Heart right ventricle (tissue), 16 donors: ENCODE results near the gene MEN1. TPM values are rescaled to one million over a fixed set of nuclear protein-coding genes. Genes with fewer than 3 reads are reported as not detected.
A peak's percentile ranks its signal among the peaks of the same experiment; 100 is the strongest.

Experiments used
- ATAC-seq, 8 donors: fragments of 200-7000 bp; cut with Tn5 transposase; one replicate each; pipeline ENCODE4 v1.9.1; 2020; ENCODE audit warnings: mild to moderate bottlenecking in 8 of 8, moderate library complexity in 8 of 8, moderate number of reproducible peaks in 1 of 8
- DNase-seq, 2 donors: peaks; one replicate each; pipeline ENCODE4 v3.0.0-alpha.2; 2020
- H3K27ac ChIP-seq, 10 donors: fragments of 200-600 bp; sonication (generic) in 2 of 10; one replicate each; pipeline versions ENCODE4 v1.5.0 to v1.8.0; 2020 to 2022; ENCODE audit warnings: mild to moderate bottlenecking in 3 of 10
- H3K27me3 ChIP-seq, 7 donors: fragments of 200-600 bp; one replicate each; pipeline ENCODE4 v1.8.0; 2021 to 2022; ENCODE audit warnings: mild to moderate bottlenecking in 2 of 7
- H3K36me3 ChIP-seq, 9 donors: fragments of 200-600 bp; sonication (generic) in 1 of 9; one replicate each; pipeline versions ENCODE4 v1.5.0 to v1.8.0; 2020 to 2022; ENCODE audit warnings: mild to moderate bottlenecking in 2 of 9
- H3K4me1 ChIP-seq, 9 donors: fragments of 200-600 bp; sonication (generic) in 1 of 9; one replicate each; pipeline versions ENCODE4 v1.5.0 to v1.8.0; 2020 to 2022; ENCODE audit warnings: mild to moderate bottlenecking in 4 of 9
- H3K4me3 ChIP-seq, 10 donors: fragments of 200-600 bp; sonication (generic) in 2 of 10; one replicate each; pipeline versions ENCODE4 v1.5.0 to v1.8.0; 2020 to 2022; ENCODE audit warnings: mild to moderate bottlenecking in 7 of 10, moderate library complexity in 2 of 10
- H3K9me3 ChIP-seq, 11 donors: fragments of 200-600 bp in 10 of 11; sonication (generic) in 2 of 11; one replicate each; pipeline versions ENCODE4 v1.5.0 to v1.8.0; 2013 to 2022; ENCODE audit warnings: mild to moderate bottlenecking in 2 of 11, control low read depth in 1 of 11, moderate library complexity in 1 of 11
- WGBS, 2 donors: extraction: QIAGEN DNeasy Blood & Tissue Kit; methylation state at CpG; one replicate each; pipeline ENCODE4 v1.1.7; 2013; ENCODE audit warnings: inconsistent platforms in 1 of 2; 5-methylcytosine and 5-hydroxymethylcytosine counted together
- intact Hi-C, 10 donors: fragments of 100-400 bp; cut with DNase I; formaldehyde crosslinking; loops; one replicate each; pipeline versions ENCODE4 v1.11.1 to v1.14.2; 2022
- polyA plus RNA-seq, 2 donors: library from polyadenylated mRNA; stranded (reverse); fragments of 200-250 nt; gene quantifications; one replicate each; pipeline ENCODE4 v1.2.3, GENCODE V29; 2013
- total RNA-seq, 10 donors: library from RNA; stranded (reverse); fragmentation: NEBNext Ultra II Directional in 3 of 10; extraction: Animal tissue kit (Norgen Biotek cat#: 25700) in 3 of 10; gene quantifications; one replicate each; pipeline versions ENCODE4 v1.2.1 to v1.2.4, GENCODE V29; 2021 to 2023
- TF ChIP-seq, protein P1 (sequence below), 9 donors: fragments of 200-600 bp; sonication (generic) in 2 of 9; IDR thresholded peaks; one replicate each; pipeline versions ENCODE4 v1.5.0 to v1.8.0; 2021 to 2022; ENCODE audit warnings: antibody characterized with exemption in 9 of 9, mild to moderate bottlenecking in 5 of 9, moderate library complexity in 1 of 9
- donor health status: Arrhythmogenic right ventricular cardiomyopathy.
- donor health status: ischemic (EF 13 %, LVEDD 7.1; RV severe dilation, severe dysfunction).
- donor health status: healthy with polysubstance abuse.
- donor health status: DM: no; HTN: yes; CAD: no.
- donor health status: DM: no; HTN: no; CAD: no.
- donor health status: ischemic (EF 25% LVEDD 6.9; RV normal size, moderate dysfunction).
- donor health status: ischemic (EF 25% LVEDD 5.7; RV mildly dilated, moderate dysfunction).
- donor health status: healthy.
- donor health status: DM: yes; HTN: yes; CAD: no.
- donor health status: Ischemic cardiomyopathy.
- donor health status: ischemic (EF 35%, LVEDD 5.7; RV mildly dilated, moderate dysfunction).
- donor health status: nonischemic (EF 11% LVEDD 7.7; RV severe dilation, severe dysfunction).
- donor health status: DM: yes; HTN: yes; CAD: no.
- donor health status: PGD.
- donor health status: ischemic (EF 29% LVEDD 5.4; RV normal size, mild dysfunction).
- donor health status: nonischemic (EF 23%, LVEDD 6.1; RV moderate dilation, normal function).

Gene MEN1
- total and polyA plus RNA-seq, 12 donors = 5.8 to 12.5 (median 8.7) TPM

DNA sequence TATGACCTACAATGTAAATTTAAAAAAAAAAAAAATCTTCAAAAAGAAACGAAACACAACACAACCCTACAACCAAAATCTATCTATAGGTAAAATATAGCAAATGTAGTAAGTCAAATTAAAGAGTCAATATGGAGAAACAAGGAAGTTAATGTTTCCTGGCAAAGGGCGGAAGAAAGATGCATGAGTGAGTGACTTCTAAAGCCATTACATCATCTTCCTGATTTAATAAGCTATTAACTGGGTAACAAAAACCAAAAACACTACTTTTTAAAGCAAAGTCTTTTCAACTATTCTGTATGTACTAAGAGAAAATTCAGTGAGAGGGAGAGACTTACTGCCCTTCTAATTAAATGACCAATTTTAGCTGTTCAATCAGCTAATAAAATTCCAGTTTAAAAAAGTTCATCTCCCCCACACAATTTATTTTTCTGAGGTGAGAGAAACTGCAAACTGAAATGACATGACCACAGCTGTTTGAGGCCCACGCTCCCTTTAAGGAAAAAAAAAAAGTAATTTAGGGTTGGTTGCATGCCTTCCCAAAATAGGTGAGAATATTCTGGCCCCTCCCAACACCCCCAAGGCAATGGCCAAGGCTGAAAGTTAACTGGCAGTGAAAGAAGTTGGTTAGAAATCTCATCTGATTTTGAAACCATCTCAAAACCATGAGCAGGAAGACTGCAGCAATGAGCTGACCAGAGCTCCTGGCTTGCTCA lies 37.9 kb downstream of the MEN1 start:
- no peak for ATAC-seq

DNA sequence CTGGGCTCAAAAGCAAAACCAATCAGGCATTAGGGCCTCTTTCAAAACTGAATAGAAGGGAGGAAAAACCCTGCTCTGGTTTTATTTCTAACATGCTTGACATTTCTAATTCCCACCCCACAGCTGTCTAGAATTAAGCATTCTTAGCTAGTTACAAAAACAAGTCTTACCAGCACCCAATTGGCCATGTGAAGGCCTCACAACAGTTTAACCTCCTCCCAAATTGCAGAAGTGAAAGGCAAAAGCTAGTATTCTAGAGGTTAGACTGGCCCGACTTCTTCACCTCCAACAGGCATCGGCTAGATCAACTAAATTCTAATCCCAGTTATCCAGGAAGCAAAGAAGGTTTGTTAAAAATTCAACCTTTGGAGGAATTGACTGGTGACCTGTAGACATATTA lies 38.5 kb downstream of the MEN1 start:
- peaks cover 21 to 79% (median 65%) of the 10 kb centered on the region in 9 donors for H3K4me1 ChIP-seq
- H3K9me3 ChIP-seq = no peaks in the 10 kb centered on the region
- 79 to 80% methylated on average over 2 of the region's 2 CpGs for WGBS, 2 donors
- TF ChIP-seq, protein P1, sequence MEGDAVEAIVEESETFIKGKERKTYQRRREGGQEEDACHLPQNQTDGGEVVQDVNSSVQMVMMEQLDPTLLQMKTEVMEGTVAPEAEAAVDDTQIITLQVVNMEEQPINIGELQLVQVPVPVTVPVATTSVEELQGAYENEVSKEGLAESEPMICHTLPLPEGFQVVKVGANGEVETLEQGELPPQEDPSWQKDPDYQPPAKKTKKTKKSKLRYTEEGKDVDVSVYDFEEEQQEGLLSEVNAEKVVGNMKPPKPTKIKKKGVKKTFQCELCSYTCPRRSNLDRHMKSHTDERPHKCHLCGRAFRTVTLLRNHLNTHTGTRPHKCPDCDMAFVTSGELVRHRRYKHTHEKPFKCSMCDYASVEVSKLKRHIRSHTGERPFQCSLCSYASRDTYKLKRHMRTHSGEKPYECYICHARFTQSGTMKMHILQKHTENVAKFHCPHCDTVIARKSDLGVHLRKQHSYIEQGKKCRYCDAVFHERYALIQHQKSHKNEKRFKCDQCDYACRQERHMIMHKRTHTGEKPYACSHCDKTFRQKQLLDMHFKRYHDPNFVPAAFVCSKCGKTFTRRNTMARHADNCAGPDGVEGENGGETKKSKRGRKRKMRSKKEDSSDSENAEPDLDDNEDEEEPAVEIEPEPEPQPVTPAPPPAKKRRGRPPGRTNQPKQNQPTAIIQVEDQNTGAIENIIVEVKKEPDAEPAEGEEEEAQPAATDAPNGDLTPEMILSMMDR (IDR thresholded peaks at IDR 0.05) = no peak
- peak overlapping the region in 1 of 10 donors; percentile 26 for H3K4me3 ChIP-seq
- H3K36me3 ChIP-seq = peaks cover 13 to 100% (median 92%) of the 10 kb centered on the region in 9 donors
- no peak for DNase-seq
- H3K27me3 ChIP-seq = no peaks in the 10 kb centered on the region
- intact Hi-C loops = loop anchor here in 1 of 10 donors (10.0 kb wide), 1 partner anchor 343 kb away; the partner anchor contains the start of genes TM7SF2 and ZNHIT2
- H3K27ac ChIP-seq = peak overlapping the region in 2 of 10 donors; percentile 43 to 84
- ATAC-seq = no peak

More for the DNA sequence above, 37.9 kb downstream of the MEN1 start:
- H3K4me1 ChIP-seq = peaks cover 26 to 79% (median 67%) of the 10 kb centered on the region in 9 donors
- no peaks in the 10 kb centered on the region for H3K27me3 ChIP-seq
- WGBS, 2 donors = 61% methylated on average over 3 of the region's 3 CpGs
- H3K4me3 ChIP-seq = peak overlapping the region in 1 of 10 donors; percentile 26
- TF ChIP-seq, protein P1 (IDR thresholded peaks at IDR 0.05) = no peak
- H3K27ac ChIP-seq = peak overlapping the region in 4 of 10 donors; percentile 7 to 84 (median 34)
- DNase-seq = no peak
- peaks cover 8 to 96% (median 86%) of the 10 kb centered on the region in 9 donors for H3K36me3 ChIP-seq
- H3K9me3 ChIP-seq = no peaks in the 10 kb centered on the region
- intact Hi-C loops = loop anchor here in 1 of 10 donors (10.0 kb wide), 1 partner anchor 342 kb away; the partner anchor contains the start of genes TM7SF2 and ZNHIT2

DNA sequence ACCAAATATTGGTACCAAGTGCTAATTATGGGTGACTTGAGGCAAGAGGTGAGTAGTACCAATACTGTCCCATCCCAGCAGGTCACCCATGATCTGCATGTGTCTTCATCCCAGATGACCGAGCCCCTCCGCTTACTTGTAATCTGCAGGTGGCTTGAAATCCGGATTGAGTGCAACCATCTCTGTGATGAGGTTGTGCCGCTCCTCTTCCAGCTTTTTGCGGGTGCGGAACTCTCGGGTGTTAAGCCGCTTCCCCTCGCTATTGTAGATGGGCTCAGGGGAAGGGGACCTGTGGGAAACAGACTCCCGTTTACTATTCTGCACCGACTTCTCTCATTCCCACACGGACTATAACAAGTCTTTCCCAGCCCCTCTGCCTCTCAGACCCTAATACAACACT lies 40.2 kb downstream of the MEN1 start:
- peak overlapping the region in 1 of 10 donors; percentile 4 for H3K27ac ChIP-seq
- no peaks in the 10 kb centered on the region for H3K9me3 ChIP-seq
- H3K4me3 ChIP-seq = no peak overlapping the region
- H3K4me1 ChIP-seq = peaks cover 13 to 70% (median 50%) of the 10 kb centered on the region in 9 donors
- peaks cover 13 to 100% (median 96%) of the 10 kb centered on the region in 9 donors for H3K36me3 ChIP-seq
- TF ChIP-seq, protein P1 (IDR thresholded peaks at IDR 0.05) = no peak
- WGBS, 2 donors = 93 to 94% methylated on average over 12 of the region's 12 CpGs
- intact Hi-C loops = loop anchor here in 1 of 10 donors (10.0 kb wide), 1 partner anchor 345 kb away; the partner anchor contains the start of genes TM7SF2 and ZNHIT2
- no peak for DNase-seq
- no peaks in the 10 kb centered on the region for H3K27me3 ChIP-seq
- no peak for ATAC-seq

DNA sequence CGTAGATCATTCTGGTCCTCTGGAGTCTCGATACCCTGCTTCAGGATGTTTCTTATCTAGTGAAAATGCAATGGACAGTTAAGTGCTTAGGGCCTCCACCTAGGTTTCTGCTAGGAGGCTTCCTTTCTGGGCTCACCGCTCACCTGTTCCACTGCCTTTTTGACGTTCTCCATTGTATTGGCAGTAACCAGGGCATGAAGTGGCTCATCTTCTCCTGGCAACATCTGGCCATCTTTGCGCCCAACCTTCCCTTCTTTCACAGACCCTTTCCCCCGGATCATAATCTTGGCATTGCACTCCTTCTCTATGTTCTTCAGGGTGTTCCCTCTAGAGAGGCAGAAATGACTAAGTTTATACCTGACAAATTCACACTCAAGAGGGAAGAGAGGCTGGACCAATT lies 41.1 kb downstream of the MEN1 start:
- ATAC-seq (no peak), DNase-seq (no peak)
- 89% methylated on average over 6 of the region's 6 CpGs for WGBS, 2 donors
- Histone ChIP-seq H3K4me3 (no peak overlapping the region), H3K4me1 (peaks cover 11 to 70% (median 50%) of the 10 kb centered on the region in 9 donors), H3K9me3 (no peaks in the 10 kb centered on the region), H3K36me3 (peaks cover 13 to 100% (median 98%) of the 10 kb centered on the region in 9 donors), H3K27me3 (no peaks in the 10 kb centered on the region), H3K27ac (no peak overlapping the region)
- TF ChIP-seq, protein P1 (IDR thresholded peaks at IDR 0.05) = no peak
- intact Hi-C loops = no loop called here
